ENCODE results near the gene GRIN1.

Gene GRIN1

DNA sequence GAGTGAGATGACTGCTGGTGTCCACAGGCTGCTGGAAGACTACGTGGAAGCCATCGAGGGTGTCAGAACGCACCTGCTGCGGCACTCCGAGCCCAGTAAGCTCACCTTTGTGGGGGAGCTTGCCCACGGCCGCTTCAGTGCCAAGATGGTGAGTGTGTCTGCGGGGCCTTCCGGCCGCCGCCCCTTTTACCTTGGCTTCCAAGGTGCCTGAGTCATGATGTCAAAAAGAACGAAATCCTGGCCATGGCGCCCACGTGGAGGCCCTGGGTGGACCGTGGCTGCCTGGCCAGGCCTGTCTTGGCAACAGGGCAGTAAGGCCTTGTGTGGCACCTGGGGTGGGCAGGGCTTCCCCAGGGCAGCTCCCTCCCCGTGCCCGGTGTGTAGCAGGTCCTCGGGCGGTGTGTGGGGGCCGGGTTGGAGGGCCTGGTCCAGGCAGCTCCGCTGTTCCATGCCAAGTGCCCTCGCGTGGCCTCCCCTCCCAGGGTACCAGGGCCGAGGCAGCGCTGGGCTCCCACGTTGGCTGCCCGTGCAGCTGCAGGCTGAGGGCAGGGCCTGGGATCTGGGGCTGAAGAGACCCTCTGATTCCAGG, 32.2 kb upstream of the GRIN1 start:
- H3K27me3 ChIP-seq (ENCODE audit: control insufficient read depth, insufficient read depth, low read length, poor library complexity, severe bottlenecking), result no peaks in the 10 kb centered on the region
- WGBS, 2 experiments, result 95 to 96% methylated on average over 27 of the region's 27 CpGs
- no peak overlapping the region for H3K4me3 ChIP-seq (ENCODE audit: insufficient read depth, low read depth, low read length)
- H3K4me1 ChIP-seq (ENCODE audit: control insufficient read depth, insufficient read depth, low read length), result no peaks in the 10 kb centered on the region
- no peak overlapping the region for H3K27ac ChIP-seq (ENCODE audit: insufficient read depth, low read depth, low read length, poor library complexity, severe bottlenecking)
- H3K9me3 ChIP-seq (ENCODE audit: control insufficient read depth, low read length), result no peaks in the 10 kb centered on the region
- H3K36me3 ChIP-seq (ENCODE audit: control insufficient read depth, insufficient read depth, low read length), result peaks cover 27% of the 10 kb centered on the region

DNA sequence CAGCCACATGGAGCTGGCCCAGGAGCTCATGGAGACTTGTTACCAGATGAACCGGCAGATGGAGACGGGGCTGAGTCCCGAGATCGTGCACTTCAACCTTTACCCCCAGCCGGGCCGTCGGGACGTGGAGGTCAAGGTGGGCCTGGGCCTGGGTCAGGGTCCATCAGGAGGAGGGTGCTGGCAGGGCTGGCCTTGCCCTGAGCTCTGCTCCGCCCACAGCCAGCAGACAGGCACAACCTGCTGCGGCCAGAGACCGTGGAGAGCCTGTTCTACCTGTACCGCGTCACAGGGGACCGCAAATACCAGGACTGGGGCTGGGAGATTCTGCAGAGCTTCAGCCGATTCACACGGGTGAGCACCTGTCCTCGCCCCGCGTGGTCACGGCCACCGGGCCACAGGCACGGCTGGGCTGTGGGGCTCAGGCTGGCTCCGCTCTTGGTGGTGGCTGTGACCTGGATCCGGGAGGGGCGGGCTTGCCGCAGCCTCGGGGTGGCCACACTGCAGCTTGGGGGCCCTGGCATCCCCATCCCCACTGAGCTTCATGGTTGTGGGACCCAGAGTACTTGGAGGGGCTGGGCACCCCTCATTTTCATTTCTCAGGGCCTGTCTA, 31.5 kb upstream of the GRIN1 start:
- WGBS, 2 experiments, result 97% methylated on average over 27 of the region's 27 CpGs
- peaks cover 21% of the 10 kb centered on the region for H3K36me3 ChIP-seq (ENCODE audit: control insufficient read depth, insufficient read depth, low read length)
- no peak overlapping the region for H3K27ac ChIP-seq (ENCODE audit: insufficient read depth, low read depth, low read length, poor library complexity, severe bottlenecking)

DNA sequence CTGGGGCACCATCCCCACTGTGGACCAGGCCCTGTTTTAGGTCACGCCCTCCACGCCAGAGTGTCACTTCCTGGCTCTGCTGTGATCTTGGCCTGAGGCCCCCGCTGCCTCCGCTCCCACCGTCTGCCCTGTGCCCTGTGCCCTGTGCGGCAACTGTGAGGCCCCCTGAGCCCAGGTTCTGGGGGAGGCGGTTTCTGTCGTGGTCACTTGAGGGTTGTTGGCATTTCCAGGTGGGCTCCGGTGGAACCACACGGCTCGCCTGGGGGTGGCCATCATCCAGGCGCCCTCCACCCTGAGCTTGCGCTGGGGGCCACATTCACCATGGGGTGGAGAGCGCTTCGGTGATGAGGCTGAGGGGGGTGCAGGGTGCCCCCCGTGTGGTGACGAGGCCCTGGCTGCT, 31.0 kb upstream of the GRIN1 start:
- H3K27ac ChIP-seq (ENCODE audit: insufficient read depth, low read depth, low read length, poor library complexity, severe bottlenecking), result no peak overlapping the region
- H3K9me3 ChIP-seq (ENCODE audit: control insufficient read depth, low read length), result no peaks in the 10 kb centered on the region
- no peaks in the 10 kb centered on the region for H3K4me1 ChIP-seq (ENCODE audit: control insufficient read depth, insufficient read depth, low read length)
- no peak overlapping the region for H3K4me3 ChIP-seq (ENCODE audit: insufficient read depth, low read depth, low read length)
- 97% methylated on average over 17 of the region's 17 CpGs for WGBS, 2 experiments
- H3K27me3 ChIP-seq (ENCODE audit: control insufficient read depth, insufficient read depth, low read length, poor library complexity, severe bottlenecking), result peaks cover 4% of the 10 kb centered on the region
- H3K36me3 ChIP-seq (ENCODE audit: control insufficient read depth, insufficient read depth, low read length), result peaks cover 15% of the 10 kb centered on the region

More for the DNA sequence above, 31.5 kb upstream of the GRIN1 start:
- no peaks in the 10 kb centered on the region for H3K9me3 ChIP-seq (ENCODE audit: control insufficient read depth, low read length)
- no peaks in the 10 kb centered on the region for H3K4me1 ChIP-seq (ENCODE audit: control insufficient read depth, insufficient read depth, low read length)
- H3K4me3 ChIP-seq (ENCODE audit: insufficient read depth, low read depth, low read length), result no peak overlapping the region
- no peaks in the 10 kb centered on the region for H3K27me3 ChIP-seq (ENCODE audit: control insufficient read depth, insufficient read depth, low read length, poor library complexity, severe bottlenecking)

DNA sequence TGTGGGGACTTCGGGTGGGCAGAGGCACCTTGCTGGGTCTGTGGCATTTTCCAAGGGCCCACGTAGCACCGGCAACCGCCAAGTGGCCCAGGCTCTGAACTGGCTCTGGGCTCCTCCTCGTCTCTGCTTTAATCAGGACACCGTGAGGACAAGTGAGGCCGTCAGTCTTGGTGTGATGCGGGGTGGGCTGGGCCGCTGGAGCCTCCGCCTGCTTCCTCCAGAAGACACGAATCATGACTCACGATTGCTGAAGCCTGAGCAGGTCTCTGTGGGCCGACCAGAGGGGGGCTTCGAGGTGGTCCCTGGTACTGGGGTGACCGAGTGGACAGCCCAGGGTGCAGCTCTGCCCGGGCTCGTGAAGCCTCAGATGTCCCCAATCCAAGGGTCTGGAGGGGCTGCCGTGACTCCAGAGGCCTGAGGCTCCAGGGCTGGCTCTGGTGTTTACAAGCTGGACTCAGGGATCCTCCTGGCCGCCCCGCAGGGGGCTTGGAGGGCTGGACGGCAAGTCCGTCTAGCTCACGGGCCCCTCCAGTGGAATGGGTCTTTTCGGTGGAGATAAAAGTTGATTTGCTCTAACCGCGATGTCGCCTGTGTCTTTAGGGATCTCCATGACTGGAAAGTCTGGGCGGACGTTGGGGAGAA, 30.2 kb upstream of the GRIN1 start:
- H3K36me3 ChIP-seq (ENCODE audit: control insufficient read depth, insufficient read depth, low read length), result peaks cover 8% of the 10 kb centered on the region
- H3K9me3 ChIP-seq (ENCODE audit: control insufficient read depth, low read length), result no peaks in the 10 kb centered on the region
- peaks cover 12% of the 10 kb centered on the region for H3K27me3 ChIP-seq (ENCODE audit: control insufficient read depth, insufficient read depth, low read length, poor library complexity, severe bottlenecking)
- no peak overlapping the region for H3K4me3 ChIP-seq (ENCODE audit: insufficient read depth, low read depth, low read length)
- H3K4me1 ChIP-seq (ENCODE audit: control insufficient read depth, insufficient read depth, low read length), result no peaks in the 10 kb centered on the region
- no peak overlapping the region for H3K27ac ChIP-seq (ENCODE audit: insufficient read depth, low read depth, low read length, poor library complexity, severe bottlenecking)
- WGBS, 2 experiments, result 92 to 93% methylated on average over 29 of the region's 29 CpGs

DNA sequence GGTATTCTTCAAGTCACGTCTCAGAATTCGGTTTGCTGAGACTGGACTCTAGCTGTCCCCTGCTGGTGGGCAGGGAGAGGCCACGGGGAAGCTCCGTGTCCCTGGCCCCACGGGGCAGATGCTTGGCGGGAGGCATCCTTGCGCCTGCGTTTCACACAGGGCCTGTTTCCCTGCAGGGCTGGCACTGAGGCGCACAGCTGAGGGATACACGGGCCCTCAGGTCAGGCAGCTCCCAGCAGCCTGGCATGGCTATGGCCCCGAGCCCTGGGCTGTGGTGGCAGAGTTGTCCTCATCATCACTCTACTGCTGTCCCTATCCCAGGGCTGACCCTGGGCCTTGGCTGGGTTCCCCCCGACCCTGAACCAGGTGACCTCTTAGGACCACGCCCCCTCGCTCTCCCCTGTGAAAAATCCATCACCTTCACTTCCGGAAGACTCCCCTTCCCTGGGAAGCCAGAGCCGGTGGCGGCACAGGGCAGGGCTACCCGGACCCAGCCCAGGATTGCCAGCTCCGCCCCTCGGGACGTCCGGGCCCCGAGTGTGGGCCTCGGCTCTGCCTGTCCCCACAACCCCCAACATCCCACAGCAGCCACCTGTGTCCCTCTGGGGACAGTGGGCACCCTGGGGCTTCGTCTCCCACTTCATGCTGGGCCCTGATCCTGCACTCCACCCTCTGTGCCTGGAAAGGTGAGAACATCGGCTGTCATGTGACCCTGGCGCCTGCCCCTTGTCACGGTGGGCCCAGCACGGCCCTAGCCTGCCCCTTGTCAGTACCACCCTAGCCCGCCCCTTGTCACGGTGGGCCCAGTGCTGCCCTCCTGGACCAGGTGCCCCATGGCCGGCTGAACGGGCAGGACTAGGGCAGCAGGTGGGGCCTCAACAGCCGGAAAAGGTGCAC, 29.5 kb upstream of the GRIN1 start:
- H3K27ac ChIP-seq (ENCODE audit: insufficient read depth, low read depth, low read length, poor library complexity, severe bottlenecking), result no peak overlapping the region
- H3K36me3 ChIP-seq (ENCODE audit: control insufficient read depth, insufficient read depth, low read length), result peaks cover 5% of the 10 kb centered on the region
- H3K4me1 ChIP-seq (ENCODE audit: control insufficient read depth, insufficient read depth, low read length), result no peaks in the 10 kb centered on the region
- H3K4me3 ChIP-seq (ENCODE audit: insufficient read depth, low read depth, low read length), result no peak overlapping the region
- 88 to 91% methylated on average over 34 of the region's 34 CpGs for WGBS, 2 experiments
- H3K9me3 ChIP-seq (ENCODE audit: control insufficient read depth, low read length), result no peaks in the 10 kb centered on the region
- peaks cover 18% of the 10 kb centered on the region for H3K27me3 ChIP-seq (ENCODE audit: control insufficient read depth, insufficient read depth, low read length, poor library complexity, severe bottlenecking)

DNA sequence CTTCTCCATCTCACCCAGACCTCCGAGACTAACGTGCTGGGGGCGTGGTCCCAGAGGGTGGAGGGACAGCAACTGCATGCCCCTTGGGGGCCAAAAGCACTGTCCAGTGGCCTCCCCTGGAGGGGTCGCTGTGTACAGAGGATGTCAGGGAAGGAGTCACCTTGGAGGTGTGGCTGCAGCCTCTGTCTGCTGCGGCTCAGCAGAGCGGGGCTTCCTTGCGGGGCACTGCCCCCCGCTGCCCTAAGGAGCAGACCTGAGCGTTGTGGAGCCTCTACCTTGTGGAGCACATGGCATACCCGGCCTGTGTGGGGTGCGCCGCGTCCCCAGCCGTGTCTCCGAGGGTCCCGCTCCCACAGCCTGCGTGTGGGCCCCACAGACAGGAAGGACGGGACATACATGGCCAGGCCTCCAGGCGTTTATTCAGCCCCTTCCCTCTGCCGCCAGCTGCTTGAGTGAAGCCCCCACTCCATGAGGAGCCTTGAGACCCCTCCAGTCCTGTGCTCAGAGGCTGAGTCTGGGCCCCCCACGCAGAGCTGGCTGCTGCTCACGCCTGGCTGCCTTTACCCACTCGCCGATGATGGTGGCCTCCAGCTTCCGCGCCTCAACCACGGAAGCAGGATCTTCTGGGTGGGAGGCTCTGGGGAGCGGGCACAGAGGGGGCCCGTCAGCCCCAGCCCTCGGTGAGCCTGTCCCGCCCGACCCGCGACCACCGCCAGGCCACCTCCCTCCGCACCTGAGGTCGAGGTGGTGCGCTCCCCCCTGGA, 28.6 kb upstream of the GRIN1 start:
- H3K4me3 ChIP-seq (ENCODE audit: insufficient read depth, low read depth, low read length), result no peak overlapping the region
- H3K27me3 ChIP-seq (ENCODE audit: control insufficient read depth, insufficient read depth, low read length, poor library complexity, severe bottlenecking), result peaks cover 26% of the 10 kb centered on the region
- no peaks in the 10 kb centered on the region for H3K4me1 ChIP-seq (ENCODE audit: control insufficient read depth, insufficient read depth, low read length)
- H3K9me3 ChIP-seq (ENCODE audit: control insufficient read depth, low read length), result no peaks in the 10 kb centered on the region
- H3K27ac ChIP-seq (ENCODE audit: insufficient read depth, low read depth, low read length, poor library complexity, severe bottlenecking), result no peak overlapping the region
- WGBS, 2 experiments, result 92% methylated on average over 38 of the region's 38 CpGs
- peaks cover 5% of the 10 kb centered on the region for H3K36me3 ChIP-seq (ENCODE audit: control insufficient read depth, insufficient read depth, low read length)

DNA sequence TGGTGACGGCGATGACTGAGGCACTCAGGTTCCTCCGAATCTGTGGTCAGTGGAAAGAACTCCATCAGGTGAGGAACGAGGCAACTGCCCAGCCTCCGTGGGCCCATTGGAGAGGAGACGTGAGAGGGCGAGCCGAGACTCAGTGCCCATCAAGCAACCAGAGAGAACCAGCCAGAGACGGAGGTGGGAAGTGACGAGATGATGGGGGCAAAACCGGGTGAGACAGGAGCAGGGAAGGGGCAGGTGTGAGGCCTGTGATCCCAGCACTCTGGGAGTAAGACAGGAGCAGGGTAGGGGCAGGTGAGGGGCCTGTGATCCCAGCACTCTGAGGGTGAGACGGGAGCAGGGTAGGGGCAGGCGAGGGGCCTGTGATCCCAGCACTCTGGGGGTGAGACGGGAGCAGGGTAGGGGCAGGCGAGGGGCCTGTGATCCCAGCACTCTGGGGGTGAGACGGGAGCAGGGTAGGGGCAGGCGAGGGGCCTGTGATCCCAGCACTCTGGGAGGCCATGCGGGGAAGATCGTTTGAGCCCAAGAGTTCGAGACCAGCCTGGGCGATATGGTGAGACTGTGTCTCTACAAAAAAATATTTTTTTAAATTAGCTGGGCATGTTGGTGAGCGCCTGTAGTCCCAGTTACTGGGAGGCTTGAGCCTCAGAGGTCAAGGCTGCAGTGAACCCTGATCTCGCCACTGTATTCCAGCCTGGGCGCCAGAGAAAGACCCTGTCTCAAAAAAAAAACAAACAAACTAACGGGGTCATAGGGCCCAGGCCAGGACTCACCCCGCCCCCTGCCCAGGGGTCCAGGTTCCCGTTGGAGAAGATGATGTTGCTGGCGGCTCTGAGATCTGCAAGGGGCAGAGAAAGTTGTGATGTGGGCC, 27.8 kb upstream of the GRIN1 start:
- Histone ChIP-seq H3K4me1 (ENCODE audit: control insufficient read depth, insufficient read depth, low read length) (no peaks in the 10 kb centered on the region), H3K36me3 (ENCODE audit: control insufficient read depth, insufficient read depth, low read length) (no peaks in the 10 kb centered on the region), H3K4me3 (ENCODE audit: insufficient read depth, low read depth, low read length) (no peak overlapping the region), H3K9me3 (ENCODE audit: control insufficient read depth, low read length) (no peaks in the 10 kb centered on the region), H3K27ac (ENCODE audit: insufficient read depth, low read depth, low read length, poor library complexity, severe bottlenecking) (no peak overlapping the region), H3K27me3 (ENCODE audit: control insufficient read depth, insufficient read depth, low read length, poor library complexity, severe bottlenecking) (peaks cover 34% of the 10 kb centered on the region)
- 86 to 88% methylated on average over 28 of the region's 28 CpGs for WGBS, 2 experiments

DNA sequence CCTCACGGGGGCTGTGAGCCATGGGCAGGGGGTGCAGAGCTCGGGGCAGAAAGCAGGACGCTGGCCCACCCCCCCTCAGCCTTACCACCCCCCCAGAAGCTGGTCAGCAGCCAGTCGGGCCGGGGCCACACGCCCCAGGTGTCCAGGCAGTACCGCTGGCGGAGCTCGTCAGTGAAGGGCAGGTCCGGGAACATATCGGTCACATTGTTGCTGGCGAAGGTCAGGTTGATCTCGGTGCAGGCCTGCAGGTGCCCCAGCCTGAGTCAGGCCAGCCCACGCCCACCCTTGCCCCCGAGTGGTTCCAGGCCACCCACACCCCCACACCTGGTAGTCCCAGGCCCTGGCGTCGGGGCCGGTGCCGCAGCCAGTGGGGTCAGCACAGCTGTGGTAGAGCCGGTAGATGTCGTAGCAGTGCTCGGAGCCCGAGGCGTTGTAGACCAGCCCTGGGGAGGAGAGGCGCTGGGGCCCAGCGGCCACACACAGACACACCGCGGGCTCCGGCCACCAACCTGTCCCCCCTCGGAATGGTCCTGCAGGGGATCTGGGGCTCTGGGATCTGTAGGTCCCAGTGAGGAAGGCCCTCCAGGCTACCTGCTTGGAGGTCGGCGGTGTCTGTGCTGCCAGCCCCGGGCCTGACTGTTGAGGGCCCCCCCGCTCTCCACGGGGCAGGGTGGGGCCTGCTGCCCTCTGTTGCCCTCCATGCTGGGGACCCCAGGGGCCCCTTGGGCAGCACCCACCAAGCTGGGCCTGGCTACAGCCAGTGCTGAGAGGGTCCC, 27.0 kb upstream of the GRIN1 start:
- Histone ChIP-seq H3K36me3 (ENCODE audit: control insufficient read depth, insufficient read depth, low read length) (no peaks in the 10 kb centered on the region), H3K27ac (ENCODE audit: insufficient read depth, low read depth, low read length, poor library complexity, severe bottlenecking) (no peak overlapping the region), H3K27me3 (ENCODE audit: control insufficient read depth, insufficient read depth, low read length, poor library complexity, severe bottlenecking) (peaks cover 37% of the 10 kb centered on the region), H3K4me1 (ENCODE audit: control insufficient read depth, insufficient read depth, low read length) (no peaks in the 10 kb centered on the region), H3K4me3 (ENCODE audit: insufficient read depth, low read depth, low read length) (no peak overlapping the region), H3K9me3 (ENCODE audit: control insufficient read depth, low read length) (no peaks in the 10 kb centered on the region)
- WGBS, 2 experiments, result 87 to 88% methylated on average over 35 of the region's 35 CpGs
